Left ventricle myocardium inferior (tissue), 1 donor: Measurements from ENCODE around the gene POMT1. TPM values are rescaled to one million over a fixed set of nuclear protein-coding genes. Genes with fewer than 3 reads are reported as not detected.
"Not testable (repeated sequence)": the region's sequence is repeated elsewhere in the genome, so short reads cannot be mapped to it uniquely, and the experiment has no call there.

Source experiments
- DNase-seq: peaks from one replicate; pipeline ENCODE4 v3.0.0-alpha.2; 2020
- H3K27ac ChIP-seq: fragments of 200-600 bp; replicated peaks from 2 replicates; pipeline ENCODE4 v1.8.0; 2021
- H3K27me3 ChIP-seq: fragments of 200-600 bp; 2 replicates; pipeline ENCODE4 v1.8.0; 2021; ENCODE audit warnings: low read depth
- H3K36me3 ChIP-seq: fragments of 200-600 bp; 2 replicates; pipeline ENCODE4 v1.8.0; 2021
- H3K4me1 ChIP-seq: fragments of 200-600 bp; 2 replicates; pipeline ENCODE4 v1.8.0; 2021
- H3K4me3 ChIP-seq: fragments of 200-600 bp; 2 replicates; pipeline ENCODE4 v1.8.0; 2021; ENCODE audit warnings: mild to moderate bottlenecking, moderate library complexity
- H3K9me3 ChIP-seq: fragments of 200-600 bp; replicated peaks from 2 replicates; pipeline ENCODE4 v1.8.0; 2021
- intact Hi-C: fragments of 100-400 bp; cut with micrococcal nuclease; formaldehyde crosslinking; loops from one replicate; pipeline ENCODE4 v1.11.0; 2022
- total RNA-seq: library from RNA; stranded (reverse); fragmentation: NEBNext Ultra II Directional; extraction: Animal tissue kit (Norgen Biotek cat#: 25700); gene quantifications from one replicate; pipeline ENCODE4 v1.2.1, GENCODE V29; 2021
- TF ChIP-seq, protein P1 (sequence below): fragments of 200-600 bp; IDR thresholded peaks from 2 replicates; pipeline ENCODE4 v1.8.0; 2021; ENCODE audit warnings: antibody characterized with exemption, mild to moderate bottlenecking, borderline replicate concordance
- donor health status: DM: no; HTN: yes; CAD: no; lungs with severe emphysema.

The POMT1 gene
- total RNA-seq, 1 donor from 2014 or later = 19.3 TPM

- TF ChIP-seq, protein P1, sequence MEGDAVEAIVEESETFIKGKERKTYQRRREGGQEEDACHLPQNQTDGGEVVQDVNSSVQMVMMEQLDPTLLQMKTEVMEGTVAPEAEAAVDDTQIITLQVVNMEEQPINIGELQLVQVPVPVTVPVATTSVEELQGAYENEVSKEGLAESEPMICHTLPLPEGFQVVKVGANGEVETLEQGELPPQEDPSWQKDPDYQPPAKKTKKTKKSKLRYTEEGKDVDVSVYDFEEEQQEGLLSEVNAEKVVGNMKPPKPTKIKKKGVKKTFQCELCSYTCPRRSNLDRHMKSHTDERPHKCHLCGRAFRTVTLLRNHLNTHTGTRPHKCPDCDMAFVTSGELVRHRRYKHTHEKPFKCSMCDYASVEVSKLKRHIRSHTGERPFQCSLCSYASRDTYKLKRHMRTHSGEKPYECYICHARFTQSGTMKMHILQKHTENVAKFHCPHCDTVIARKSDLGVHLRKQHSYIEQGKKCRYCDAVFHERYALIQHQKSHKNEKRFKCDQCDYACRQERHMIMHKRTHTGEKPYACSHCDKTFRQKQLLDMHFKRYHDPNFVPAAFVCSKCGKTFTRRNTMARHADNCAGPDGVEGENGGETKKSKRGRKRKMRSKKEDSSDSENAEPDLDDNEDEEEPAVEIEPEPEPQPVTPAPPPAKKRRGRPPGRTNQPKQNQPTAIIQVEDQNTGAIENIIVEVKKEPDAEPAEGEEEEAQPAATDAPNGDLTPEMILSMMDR = no peak
- intact Hi-C loops = no loop called here
- DNase-seq = no peak
- H3K9me3 ChIP-seq = peaks cover 26% of the 10 kb centered on the region
- peaks cover 6% of the 10 kb centered on the region for H3K4me1 ChIP-seq
- H3K27me3 ChIP-seq = peaks cover 10% of the 10 kb centered on the region
- no peak overlapping the region for H3K27ac ChIP-seq
- no peak overlapping the region for H3K4me3 ChIP-seq
- H3K36me3 ChIP-seq = no peaks in the 10 kb centered on the region
These were observed 36.7 kb downstream of the POMT1 start for GRCh38 chr9:131539223-131539923.

DNA sequence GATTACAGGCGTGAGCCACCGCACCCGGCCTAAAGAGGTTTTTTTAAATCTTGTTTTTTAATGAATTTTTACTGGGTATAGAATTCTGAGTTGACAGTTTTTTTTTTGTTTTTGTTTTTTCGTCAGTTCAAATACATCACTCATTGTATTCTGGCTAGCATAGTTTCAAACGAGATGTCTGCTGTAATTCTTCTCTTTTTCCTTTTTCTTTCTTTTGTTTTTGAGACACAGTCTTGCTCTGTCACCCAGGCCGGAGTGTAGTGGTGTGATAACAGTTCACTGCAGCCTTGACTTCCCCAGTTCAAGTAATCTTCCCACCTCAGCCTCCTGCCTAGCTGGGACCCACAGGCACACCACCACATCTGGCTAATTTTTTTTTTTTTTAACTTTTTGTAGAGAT lies 40.4 kb downstream of the POMT1 start:
- TF ChIP-seq, protein P1 = no peak
- no peaks in the 10 kb centered on the region for H3K36me3 ChIP-seq
- no peak overlapping the region for H3K27ac ChIP-seq
- H3K9me3 ChIP-seq = peaks cover 26% of the 10 kb centered on the region
- intact Hi-C loops = no loop called here
- H3K4me3 ChIP-seq = no peak overlapping the region
- H3K27me3 ChIP-seq = peaks cover 47% of the 10 kb centered on the region
- peaks cover 21% of the 10 kb centered on the region for H3K4me1 ChIP-seq
- no peak for DNase-seq

GRCh38 chr9:131545003-131545785 lies 42.5 kb downstream of the POMT1 start, which contains the start of gene PRRT1B:
PRRT1B (plus strand) TSS chr9:131545523; CDS start chr9:131545616, 93 bp downstream.
- Histone ChIP-seq H3K36me3 (no peaks in the 10 kb centered on the region), H3K27me3 (peaks cover 67% of the 10 kb centered on the region)

GRCh38 chr9:131545786-131546335 lies 43.1 kb downstream of the POMT1 start:
- H3K36me3 ChIP-seq = no peaks in the 10 kb centered on the region
- peaks cover 21% of the 10 kb centered on the region for H3K4me1 ChIP-seq
- no peak overlapping the region for H3K27ac ChIP-seq
- peaks cover 73% of the 10 kb centered on the region for H3K27me3 ChIP-seq
- peak overlapping the region; percentile 42 for H3K4me3 ChIP-seq
- intact Hi-C loops = no loop called here
- DNase-seq = no peak
- peaks cover 26% of the 10 kb centered on the region for H3K9me3 ChIP-seq
- TF ChIP-seq, protein P1 = no peak

More at GRCh38 chr9:131545003-131545785, 42.5 kb downstream of the POMT1 start, which contains the start of gene PRRT1B:
- no peak for DNase-seq
- Histone ChIP-seq H3K27ac (no peak within 1 kb of the TSS), H3K9me3 (peaks cover 26% of the 10 kb centered on the region), H3K4me1 (peaks cover 21% of the 10 kb centered on the region), H3K4me3 (peak within 1 kb of the TSS; percentile 42)
- TF ChIP-seq, protein P1 = no peak
- intact Hi-C loops = no loop called here

- peaks cover 26% of the 10 kb centered on the region for H3K9me3 ChIP-seq
- DNase-seq = no peak
- no peaks in the 10 kb centered on the region for H3K36me3 ChIP-seq
- peaks cover 21% of the 10 kb centered on the region for H3K4me1 ChIP-seq
- no peak overlapping the region for H3K27ac ChIP-seq
- intact Hi-C loops = no loop called here
- TF ChIP-seq, protein P1 = no peak
- peak overlapping the region; percentile 42 for H3K4me3 ChIP-seq
- H3K27me3 ChIP-seq = peaks cover 78% of the 10 kb centered on the region
These were observed 43.8 kb downstream of the POMT1 start for GRCh38 chr9:131546336-131547084.

DNA sequence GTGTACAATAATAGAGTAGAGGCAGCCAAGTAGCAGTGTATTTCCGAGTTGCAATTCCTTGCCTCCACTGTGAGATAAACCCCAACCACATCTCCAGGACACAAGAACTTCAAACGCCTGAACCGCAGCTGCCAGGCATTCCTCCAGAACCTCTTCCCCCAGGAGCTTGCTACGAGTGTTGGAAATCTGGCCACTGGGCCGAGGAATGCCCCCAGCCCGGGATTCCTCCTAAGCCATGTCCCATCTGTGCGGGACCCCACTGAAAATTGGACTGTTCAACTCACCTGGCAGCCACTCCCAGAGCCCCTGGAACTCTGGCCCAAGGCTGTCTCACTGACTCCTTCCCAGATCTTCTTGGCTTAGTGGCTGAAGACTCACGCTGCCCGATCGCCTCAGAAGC lies 46.5 kb downstream of the POMT1 start:
- H3K9me3 ChIP-seq, H3K27ac ChIP-seq, H3K4me3 ChIP-seq, DNase-seq, H3K36me3 ChIP-seq, intact Hi-C loops: not testable (repeated sequence)
- Histone ChIP-seq H3K27me3 (peaks cover 96% of the 10 kb centered on the region), H3K4me1 (peaks cover 21% of the 10 kb centered on the region)

DNA sequence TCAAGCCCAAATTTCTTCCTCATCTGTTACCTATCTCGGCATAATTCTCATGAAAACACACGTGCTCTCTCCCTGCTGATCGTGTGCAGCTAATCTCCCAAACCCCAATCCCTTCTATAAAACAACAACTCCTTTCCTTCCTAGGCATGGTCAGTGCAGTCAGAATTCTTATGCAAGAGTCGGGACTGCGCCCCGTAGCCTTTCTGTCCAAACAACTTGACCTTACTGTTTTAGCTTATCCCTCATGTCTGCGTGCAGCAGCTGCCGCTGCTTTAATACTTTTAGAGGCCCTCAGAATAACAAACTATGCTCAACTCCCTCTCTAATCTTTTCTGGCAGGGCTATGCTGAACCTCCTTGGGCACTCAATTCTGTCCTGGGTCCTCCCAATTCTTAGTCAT lies 47.7 kb downstream of the POMT1 start:
- H3K9me3 ChIP-seq, intact Hi-C loops, H3K27ac ChIP-seq, H3K4me3 ChIP-seq, DNase-seq, H3K36me3 ChIP-seq: not testable (repeated sequence)
- Histone ChIP-seq H3K27me3 (peaks cover 96% of the 10 kb centered on the region), H3K4me1 (peaks cover 17% of the 10 kb centered on the region)
